ENCODE results near the gene SH3RF3. TPM values are rescaled to one million over a fixed set of nuclear protein-coding genes. Genes with fewer than 3 reads are reported as not detected.

The SH3RF3 gene
- total and polyA plus RNA-seq, 2 of the 13 experiments (the other 11 are each of a cell fraction or from before 2014, with no cell fraction given), result 0.04 TPM; not detected in 1

DNA sequence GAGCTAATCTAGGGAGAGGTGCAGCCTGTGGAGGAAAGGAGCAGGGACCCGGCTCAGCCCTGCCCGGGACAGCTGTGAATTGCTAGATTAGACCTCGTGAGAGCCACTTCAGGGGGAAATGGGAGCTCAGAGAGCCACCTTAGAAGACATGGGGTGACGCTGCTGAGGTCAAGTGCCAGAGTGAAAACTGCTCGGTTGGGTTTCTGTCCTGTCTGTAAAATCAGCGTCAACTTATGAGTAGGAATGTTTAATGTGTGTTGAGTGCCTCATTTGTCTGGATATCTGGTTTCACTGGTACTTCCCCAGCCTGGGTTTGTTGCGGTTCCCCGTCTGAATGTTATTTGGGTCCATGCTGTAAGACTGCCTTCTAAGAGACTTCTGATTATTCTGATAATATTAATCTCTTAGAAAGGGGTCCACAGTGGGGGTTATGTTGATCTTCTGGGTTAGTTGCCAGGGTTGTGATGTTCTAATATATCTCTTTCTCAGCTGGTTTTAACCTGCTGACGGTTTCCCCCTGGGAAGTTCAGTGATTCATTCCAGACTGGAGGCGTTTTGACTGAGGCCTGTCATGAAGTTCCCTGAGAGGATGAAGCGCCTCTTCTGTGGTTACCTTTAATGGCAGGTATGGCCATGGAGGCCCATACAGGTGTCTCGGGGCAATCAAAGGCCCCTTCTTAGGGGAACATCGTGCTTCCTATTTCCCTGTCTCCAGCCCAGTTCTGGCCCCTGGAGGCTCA, 175.9 kb downstream of the SH3RF3 start:
- CTCF ChIA-PET (ENCODE audit: low intra/inter-chr PET ratio, low total read pairs), result no interaction called here
- Histone ChIP-seq H4K20me1 (ENCODE audit: insufficient read depth, low read length) (no peaks in the 10 kb centered on the region), H3K79me2 (ENCODE audit: insufficient read depth, low read length) (no peaks in the 10 kb centered on the region), H3K4me1 (ENCODE audit: insufficient read depth, low read length) (no peaks in the 10 kb centered on the region), H3K4me3 (replicated peaks in 1 of 3; ENCODE audit: insufficient read depth in 1 of 3, low read depth in 2 of 3, low read length in 3 of 3) (no peak overlapping the region), H3K27me3 (ENCODE audit: control insufficient read depth in 1 of 2, insufficient read depth in 2 of 2, low read length in 2 of 2) (peaks cover 0 to 3% of the 10 kb centered on the region in 2 experiments; a peak in 2 of 5 replicates), H3K4me2 (ENCODE audit: low read depth, low read length) (no peak overlapping the region), H3K9me3 (ENCODE audit: low read length) (no peaks in the 10 kb centered on the region), H2AFZ (ENCODE audit: low read length) (no peak overlapping the region), H3K27ac (ENCODE audit: extremely low read length, insufficient read depth, low read length) (no peak overlapping the region), H3K9ac (ENCODE audit: insufficient read depth, low read depth, low read length) (no peak overlapping the region), H3K36me3 (replicated peaks in 1 of 2; ENCODE audit: control insufficient read depth in 1 of 2, insufficient read depth in 2 of 2, low read length in 2 of 2) (no peaks in the 10 kb centered on the region)
- POLR2A ChIA-PET, result no interaction called here
- TF ChIP-seq ZNF317 (CRISPR knock-in tag; IDR thresholded peaks at IDR 0.05) (no peak), ZNF607 (CRISPR knock-in tag; IDR thresholded peaks at IDR 0.05; ENCODE audit: borderline replicate concordance) (no peak), ZFP82 (CRISPR knock-in tag; IDR thresholded peaks at IDR 0.05; ENCODE audit: borderline replicate concordance) (no peak), SNAI1 (CRISPR knock-in tag; IDR thresholded peaks at IDR 0.05; ENCODE audit: borderline replicate concordance) (no peak), ZNF124 (CRISPR knock-in tag; IDR thresholded peaks at IDR 0.05) (no peak), ZNF567 (CRISPR knock-in tag; IDR thresholded peaks at IDR 0.05; ENCODE audit: borderline replicate concordance) (no peak), GPBP1L1 (CRISPR knock-in tag; IDR thresholded peaks at IDR 0.05) (no peak), PRDM4 (CRISPR knock-in tag; IDR thresholded peaks at IDR 0.05; ENCODE audit: borderline replicate concordance) (no peak), REL (CRISPR knock-in tag; conservative IDR thresholded peaks at IDR 0.05) (no peak), ZFY (CRISPR knock-in tag; IDR thresholded peaks at IDR 0.05) (no peak), ZNF331 (CRISPR knock-in tag; IDR thresholded peaks at IDR 0.05) (no peak), ZBTB20 (CRISPR knock-in tag; IDR thresholded peaks at IDR 0.05; ENCODE audit: borderline replicate concordance, low read depth) (no peak)
- TF ChIP-seq, protein P1, sequence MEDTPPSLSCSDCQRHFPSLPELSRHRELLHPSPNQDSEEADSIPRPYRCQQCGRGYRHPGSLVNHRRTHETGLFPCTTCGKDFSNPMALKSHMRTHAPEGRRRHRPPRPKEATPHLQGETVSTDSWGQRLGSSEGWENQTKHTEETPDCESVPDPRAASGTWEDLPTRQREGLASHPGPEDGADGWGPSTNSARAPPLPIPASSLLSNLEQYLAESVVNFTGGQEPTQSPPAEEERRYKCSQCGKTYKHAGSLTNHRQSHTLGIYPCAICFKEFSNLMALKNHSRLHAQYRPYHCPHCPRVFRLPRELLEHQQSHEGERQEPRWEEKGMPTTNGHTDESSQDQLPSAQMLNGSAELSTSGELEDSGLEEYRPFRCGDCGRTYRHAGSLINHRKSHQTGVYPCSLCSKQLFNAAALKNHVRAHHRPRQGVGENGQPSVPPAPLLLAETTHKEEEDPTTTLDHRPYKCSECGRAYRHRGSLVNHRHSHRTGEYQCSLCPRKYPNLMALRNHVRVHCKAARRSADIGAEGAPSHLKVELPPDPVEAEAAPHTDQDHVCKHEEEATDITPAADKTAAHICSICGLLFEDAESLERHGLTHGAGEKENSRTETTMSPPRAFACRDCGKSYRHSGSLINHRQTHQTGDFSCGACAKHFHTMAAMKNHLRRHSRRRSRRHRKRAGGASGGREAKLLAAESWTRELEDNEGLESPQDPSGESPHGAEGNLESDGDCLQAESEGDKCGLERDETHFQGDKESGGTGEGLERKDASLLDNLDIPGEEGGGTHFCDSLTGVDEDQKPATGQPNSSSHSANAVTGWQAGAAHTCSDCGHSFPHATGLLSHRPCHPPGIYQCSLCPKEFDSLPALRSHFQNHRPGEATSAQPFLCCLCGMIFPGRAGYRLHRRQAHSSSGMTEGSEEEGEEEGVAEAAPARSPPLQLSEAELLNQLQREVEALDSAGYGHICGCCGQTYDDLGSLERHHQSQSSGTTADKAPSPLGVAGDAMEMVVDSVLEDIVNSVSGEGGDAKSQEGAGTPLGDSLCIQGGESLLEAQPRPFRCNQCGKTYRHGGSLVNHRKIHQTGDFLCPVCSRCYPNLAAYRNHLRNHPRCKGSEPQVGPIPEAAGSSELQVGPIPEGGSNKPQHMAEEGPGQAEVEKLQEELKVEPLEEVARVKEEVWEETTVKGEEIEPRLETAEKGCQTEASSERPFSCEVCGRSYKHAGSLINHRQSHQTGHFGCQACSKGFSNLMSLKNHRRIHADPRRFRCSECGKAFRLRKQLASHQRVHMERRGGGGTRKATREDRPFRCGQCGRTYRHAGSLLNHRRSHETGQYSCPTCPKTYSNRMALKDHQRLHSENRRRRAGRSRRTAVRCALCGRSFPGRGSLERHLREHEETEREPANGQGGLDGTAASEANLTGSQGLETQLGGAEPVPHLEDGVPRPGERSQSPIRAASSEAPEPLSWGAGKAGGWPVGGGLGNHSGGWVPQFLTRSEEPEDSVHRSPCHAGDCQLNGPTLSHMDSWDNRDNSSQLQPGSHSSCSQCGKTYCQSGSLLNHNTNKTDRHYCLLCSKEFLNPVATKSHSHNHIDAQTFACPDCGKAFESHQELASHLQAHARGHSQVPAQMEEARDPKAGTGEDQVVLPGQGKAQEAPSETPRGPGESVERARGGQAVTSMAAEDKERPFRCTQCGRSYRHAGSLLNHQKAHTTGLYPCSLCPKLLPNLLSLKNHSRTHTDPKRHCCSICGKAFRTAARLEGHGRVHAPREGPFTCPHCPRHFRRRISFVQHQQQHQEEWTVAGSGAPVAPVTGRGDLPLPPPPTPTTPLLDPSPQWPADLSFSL (CRISPR knock-in tag; IDR thresholded peaks at IDR 0.05), result no peak
- TF ChIP-seq, protein P2, sequence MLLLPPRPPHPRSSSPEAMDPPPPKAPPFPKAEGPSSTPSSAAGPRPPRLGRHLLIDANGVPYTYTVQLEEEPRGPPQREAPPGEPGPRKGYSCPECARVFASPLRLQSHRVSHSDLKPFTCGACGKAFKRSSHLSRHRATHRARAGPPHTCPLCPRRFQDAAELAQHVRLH (CRISPR knock-in tag; IDR thresholded peaks at IDR 0.05; ENCODE audit: borderline replicate concordance, low read depth), result no peak
- FAIRE-seq (no peak), DNase-seq (ENCODE audit: low spot score) (no peak), ATAC-seq (no peak)
- intact Hi-C loops (cut with micrococcal nuclease; ENCODE audit: unreplicated experiment) (no loop called here), in situ Hi-C loops (cut with HindIII; ENCODE audit: extremely low pct_ligation_motif_present, low pct_unique_long_range_greater_than_20kb) (no loop called here)
- 43% methylated on average over 13 of the region's 13 CpGs for WGBS (ENCODE audit: low lambda C conversion rate)
- no TSS peak for BruUV-seq (replicated peaks)
